RWPE2 (cell line): ENCODE data around the gene DAO.

ENCODE experiments used
- ATAC-seq: fragments of 200-7000 bp; cut with Tn5 transposase; 3 replicates; pipeline ENCODE4 v1.9.1; 2021; ENCODE audit warnings: low read depth
- DNase-seq: peaks from one replicate; pipeline ENCODE4 v3.0.0-alpha.2; 2020; ENCODE audit warnings: low spot score
- H3K27ac ChIP-seq: fragments of 450-650 bp; 2 replicates; pipeline ENCODE4 v1.5.1; 2017; ENCODE audit warnings: mild to moderate bottlenecking; ENCODE audit not compliant: poor library complexity, severe bottlenecking
- H3K27me3 ChIP-seq: fragments of 250-450 bp; sonication (Bioruptor Pico); 2 replicates; pipeline ENCODE4 v1.5.1; 2021; ENCODE audit warnings: mild to moderate bottlenecking, moderate library complexity; ENCODE audit not compliant: insufficient read depth, poor library complexity, severe bottlenecking
- H3K36me3 ChIP-seq: fragments of 250-450 bp; sonication (Bioruptor Pico); 2 replicates; pipeline ENCODE4 v1.5.1; 2020; ENCODE audit warnings: low read depth, mild to moderate bottlenecking, moderate library complexity
- H3K4me1 ChIP-seq: fragments of 250-450 bp; sonication (Bioruptor Pico); 2 replicates; pipeline ENCODE4 v1.5.1; 2021; ENCODE audit warnings: mild to moderate bottlenecking, moderate library complexity; ENCODE audit not compliant: insufficient read depth, poor library complexity, severe bottlenecking
- H3K4me3 ChIP-seq: fragments of 250-450 bp; sonication (Bioruptor Pico); 2 replicates; pipeline ENCODE4 v1.5.1; 2021; ENCODE audit warnings: mild to moderate bottlenecking, moderate library complexity; ENCODE audit not compliant: severe bottlenecking
- H3K9me3 ChIP-seq: fragments of 250-450 bp; sonication (Bioruptor Pico); 2 replicates; pipeline ENCODE4 v1.5.1; 2021; ENCODE audit warnings: mild to moderate bottlenecking, moderate library complexity; ENCODE audit not compliant: severe bottlenecking
- TF ChIP-seq, protein P1 (sequence below): fragments of 450-650 bp; IDR thresholded peaks from one replicate; pipeline ENCODE4 v1.5.1; 2017; ENCODE audit warnings: mild to moderate bottlenecking, moderate library complexity; ENCODE audit not compliant: poor library complexity, severe bottlenecking

The DAO gene

DNA sequence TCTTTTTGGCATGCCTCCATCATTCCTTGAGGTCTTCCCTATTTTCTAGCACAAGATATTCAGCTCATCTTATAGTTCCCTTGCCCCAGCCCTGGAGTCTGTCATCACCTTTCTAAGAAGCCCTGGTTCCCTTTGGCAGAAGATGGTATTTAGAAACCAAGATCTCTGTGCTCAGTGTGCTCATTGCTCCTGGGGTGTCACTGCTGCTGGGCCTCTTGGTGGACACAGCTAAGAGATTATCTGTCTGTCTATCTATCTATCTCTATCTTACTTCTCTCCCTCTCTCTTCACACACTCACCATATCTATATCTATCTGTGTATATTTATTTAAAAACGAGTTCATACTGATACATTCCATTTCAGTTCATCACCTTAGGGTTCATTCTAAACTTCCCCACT is 67.2 kb downstream of the DAO start:
- ATAC-seq, result no peak
- Histone ChIP-seq H3K36me3 (no peaks in the 10 kb centered on the region), H3K9me3 (peaks cover 3% of the 10 kb centered on the region), H3K4me1 (peaks cover 8% of the 10 kb centered on the region), H3K27ac (no peak overlapping the region), H3K4me3 (no peak overlapping the region), H3K27me3 (no peaks in the 10 kb centered on the region)
- no peak for DNase-seq
- TF ChIP-seq, protein P1, sequence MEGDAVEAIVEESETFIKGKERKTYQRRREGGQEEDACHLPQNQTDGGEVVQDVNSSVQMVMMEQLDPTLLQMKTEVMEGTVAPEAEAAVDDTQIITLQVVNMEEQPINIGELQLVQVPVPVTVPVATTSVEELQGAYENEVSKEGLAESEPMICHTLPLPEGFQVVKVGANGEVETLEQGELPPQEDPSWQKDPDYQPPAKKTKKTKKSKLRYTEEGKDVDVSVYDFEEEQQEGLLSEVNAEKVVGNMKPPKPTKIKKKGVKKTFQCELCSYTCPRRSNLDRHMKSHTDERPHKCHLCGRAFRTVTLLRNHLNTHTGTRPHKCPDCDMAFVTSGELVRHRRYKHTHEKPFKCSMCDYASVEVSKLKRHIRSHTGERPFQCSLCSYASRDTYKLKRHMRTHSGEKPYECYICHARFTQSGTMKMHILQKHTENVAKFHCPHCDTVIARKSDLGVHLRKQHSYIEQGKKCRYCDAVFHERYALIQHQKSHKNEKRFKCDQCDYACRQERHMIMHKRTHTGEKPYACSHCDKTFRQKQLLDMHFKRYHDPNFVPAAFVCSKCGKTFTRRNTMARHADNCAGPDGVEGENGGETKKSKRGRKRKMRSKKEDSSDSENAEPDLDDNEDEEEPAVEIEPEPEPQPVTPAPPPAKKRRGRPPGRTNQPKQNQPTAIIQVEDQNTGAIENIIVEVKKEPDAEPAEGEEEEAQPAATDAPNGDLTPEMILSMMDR, result no peak

DNA sequence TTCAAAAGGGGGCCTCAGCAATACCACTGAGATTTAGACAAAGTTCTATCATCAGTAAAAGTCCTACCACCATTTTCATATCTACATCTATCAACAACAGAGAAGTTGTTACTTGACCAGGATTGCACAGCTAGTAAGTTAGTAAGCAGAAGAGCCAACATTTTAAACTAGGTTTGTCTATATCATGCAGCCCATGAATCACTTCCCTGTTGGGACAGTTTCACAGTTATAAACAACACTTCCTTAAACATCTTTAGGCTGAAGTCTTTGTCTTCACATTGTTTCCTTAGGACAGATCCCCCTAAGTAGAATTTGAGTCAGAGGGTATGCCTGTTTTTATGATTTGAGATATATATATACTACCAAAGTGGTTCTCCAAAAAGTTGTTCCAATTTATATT is 68.5 kb downstream of the DAO start:
- DNase-seq (no peak), ATAC-seq (no peak)
- Histone ChIP-seq H3K27me3 (no peaks in the 10 kb centered on the region), H3K9me3 (peaks cover 3% of the 10 kb centered on the region), H3K4me3 (no peak overlapping the region), H3K4me1 (peaks cover 8% of the 10 kb centered on the region), H3K36me3 (no peaks in the 10 kb centered on the region), H3K27ac (no peak overlapping the region)
- TF ChIP-seq, protein P1, result no peak

DNA sequence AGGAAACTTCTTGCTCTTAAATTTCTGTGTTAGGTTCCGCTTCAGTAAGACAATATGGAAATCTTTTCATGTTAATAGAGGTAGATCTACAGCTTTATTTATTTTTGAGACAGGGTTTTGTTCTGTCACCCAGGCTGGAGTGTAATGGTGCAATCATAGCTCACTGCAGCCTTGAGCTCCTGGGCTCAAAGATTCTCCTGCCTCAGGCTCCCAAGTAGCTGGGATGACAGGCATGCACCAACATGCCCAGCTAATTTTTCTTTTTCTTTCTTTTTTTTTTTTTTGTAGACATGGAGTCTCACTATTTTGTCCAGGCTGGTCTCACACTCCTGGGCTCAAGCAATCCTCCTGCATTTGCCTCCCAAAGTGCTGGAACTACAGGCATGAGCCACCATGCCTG is 70.1 kb downstream of the DAO start:
- Histone ChIP-seq H3K9me3 (peaks cover 3% of the 10 kb centered on the region), H3K4me1 (peaks cover 8% of the 10 kb centered on the region), H3K4me3 (no peak overlapping the region), H3K27me3 (no peaks in the 10 kb centered on the region), H3K36me3 (no peaks in the 10 kb centered on the region), H3K27ac (no peak overlapping the region)
- DNase-seq (no peak), ATAC-seq (no peak)
- TF ChIP-seq, protein P1, result no peak
